H9 (cell line): ENCODE results near the gene EP300. TPM values are rescaled to one million over a fixed set of nuclear protein-coding genes. Genes with fewer than 3 reads are reported as not detected.

Experiments used
- DNase-seq: peaks from one replicate; pipeline ENCODE4 v3.0.0-alpha.2; 2017
- H2AFZ ChIP-seq: one replicate; pipeline ENCODE4 v1.6.1; 2013; ENCODE audit warnings: mild to moderate bottlenecking, low read length, control low read depth, moderate library complexity
- H2AK5ac ChIP-seq: 2 replicates; pipeline ENCODE4 v1.6.1; 2013; ENCODE audit warnings: low read length, control low read depth, mixed read lengths; ENCODE audit not compliant: insufficient read length
- H2BK120ac ChIP-seq: one replicate; pipeline ENCODE4 v1.6.1; 2013; ENCODE audit warnings: low read depth, mild to moderate bottlenecking, low read length, control low read depth, inconsistent platforms; ENCODE audit not compliant: poor library complexity, severe bottlenecking
- H2BK12ac ChIP-seq: 2 replicates; pipeline ENCODE4 v1.6.1; 2013; ENCODE audit warnings: low read length, control low read depth, mixed read lengths, low read depth; ENCODE audit not compliant: insufficient read length
- H2BK15ac ChIP-seq: 2 replicates; pipeline ENCODE4 v1.6.1; 2013; ENCODE audit warnings: low read depth, low read length, control low read depth
- H2BK20ac ChIP-seq: one replicate; pipeline ENCODE4 v1.6.1; 2013; ENCODE audit warnings: low read depth, mild to moderate bottlenecking, low read length, control low read depth, inconsistent platforms; ENCODE audit not compliant: poor library complexity, severe bottlenecking
- H2BK5ac ChIP-seq: 2 replicates; pipeline ENCODE4 v1.6.1; 2013; ENCODE audit warnings: low read length, control low read depth, mixed read lengths; ENCODE audit not compliant: insufficient read length
- H3K14ac ChIP-seq: 2 replicates; pipeline ENCODE4 v1.6.1; 2013; ENCODE audit warnings: low read length, control low read depth; ENCODE audit not compliant: insufficient read depth
- H3K18ac ChIP-seq: 2 replicates; pipeline ENCODE4 v1.6.1; 2013; ENCODE audit warnings: low read depth, mild to moderate bottlenecking, mixed read lengths, low read length, control low read depth; ENCODE audit not compliant: insufficient read length
- H3K23ac ChIP-seq: 2 replicates; pipeline ENCODE4 v1.6.1; 2013; ENCODE audit warnings: low read length, control low read depth, mixed read lengths, low read depth; ENCODE audit not compliant: insufficient read length
- H3K23me2 ChIP-seq: 2 replicates; pipeline ENCODE4 v1.6.1; 2013; ENCODE audit warnings: low read depth, mild to moderate bottlenecking, mixed read lengths, low read length, control low read depth; ENCODE audit not compliant: insufficient read length, poor library complexity, severe bottlenecking
- H3K27ac ChIP-seq: 2 replicates; pipeline ENCODE4 v1.5.1; 2013; ENCODE audit warnings: low read length, control low read depth, mixed read lengths, low read depth; ENCODE audit not compliant: insufficient read length
- H3K27me3 ChIP-seq: 2 replicates; pipeline ENCODE4 v1.6.1; 2013; ENCODE audit warnings: low read length, control low read depth, inconsistent platforms; ENCODE audit not compliant: insufficient read depth
- H3K4ac ChIP-seq: 2 replicates; pipeline ENCODE4 v1.6.1; 2013; ENCODE audit warnings: low read depth, mild to moderate bottlenecking, control low read depth, inconsistent platforms, low read length, moderate library complexity
- H3K4me1 ChIP-seq: 2 replicates; pipeline ENCODE4 v1.6.1; 2013; ENCODE audit warnings: low read length, control low read depth, inconsistent platforms; ENCODE audit not compliant: insufficient read depth
- H3K4me2 ChIP-seq: 2 replicates; pipeline ENCODE4 v1.6.1; 2013; ENCODE audit warnings: low read length, control low read depth, mixed read lengths; ENCODE audit not compliant: insufficient read length, insufficient read depth
- H3K56ac ChIP-seq: 2 replicates; pipeline ENCODE4 v1.6.1; 2013; ENCODE audit warnings: low read depth, mild to moderate bottlenecking, mixed read lengths, low read length, control low read depth; ENCODE audit not compliant: insufficient read length
- H3K79me1 ChIP-seq: 2 replicates; pipeline ENCODE4 v1.6.1; 2013; ENCODE audit warnings: low read depth, mild to moderate bottlenecking, moderate library complexity, low read length, control low read depth, inconsistent platforms; ENCODE audit not compliant: insufficient read depth, poor library complexity, severe bottlenecking
- H3K79me2 ChIP-seq: 2 replicates; pipeline ENCODE4 v1.6.1; 2013; ENCODE audit warnings: low read length, control low read depth, inconsistent platforms; ENCODE audit not compliant: insufficient read depth
- H3K9ac ChIP-seq: 2 replicates; pipeline ENCODE4 v1.6.1; 2013; ENCODE audit warnings: low read length, control low read depth, mixed read lengths; ENCODE audit not compliant: insufficient read length; ENCODE audit errors: extremely low read depth
- H3K9me3 ChIP-seq: one replicate; pipeline ENCODE4 v1.6.1; 2013; ENCODE audit warnings: low read depth, low read length, inconsistent platforms; ENCODE audit not compliant: control insufficient read depth
- H3T11ph ChIP-seq: one replicate; pipeline ENCODE4 v1.6.1; 2013; ENCODE audit warnings: mild to moderate bottlenecking, low read length, control low read depth, inconsistent platforms
- H4K20me1 ChIP-seq: one replicate; pipeline ENCODE4 v1.6.1; 2013; ENCODE audit not compliant: control insufficient read depth, insufficient read length, insufficient read depth
- H4K5ac ChIP-seq: 2 replicates; pipeline ENCODE4 v1.6.1; 2013; ENCODE audit warnings: low read depth, mild to moderate bottlenecking, mixed read lengths, low read length, control low read depth; ENCODE audit not compliant: insufficient read length
- H4K8ac ChIP-seq: replicated peaks from 2 replicates; pipeline ENCODE4 v1.6.1; 2013; ENCODE audit warnings: low read length, control low read depth, mixed read lengths, low read depth; ENCODE audit not compliant: insufficient read length
- H4K91ac ChIP-seq: 2 replicates; pipeline ENCODE4 v1.6.1; 2013; ENCODE audit warnings: low read depth, mild to moderate bottlenecking, moderate library complexity, mixed read lengths, low read length, control low read depth; ENCODE audit not compliant: insufficient read length
- H3K27ac Mint-ChIP-seq, 3 experiments: 2 replicates in 2 of 3; 3 replicates in 1 of 3; pipeline ENCODE4 v1.8.0; 2020 to 2021; ENCODE audit warnings: mixed read lengths in 3 of 3, mild to moderate bottlenecking in 1 of 3, moderate library complexity in 1 of 3
- H3K27me3 Mint-ChIP-seq: 2 replicates; pipeline ENCODE4 v1.8.0; 2021; ENCODE audit warnings: low read depth, mild to moderate bottlenecking, moderate library complexity, mixed read lengths
- H3K36me3 Mint-ChIP-seq, 3 experiments: 2 replicates in 2 of 3; 3 replicates in 1 of 3; pipeline ENCODE4 v1.8.0; 2020 to 2021; ENCODE audit warnings: low read depth in 3 of 3, mixed read lengths in 3 of 3; ENCODE audit not compliant: insufficient read depth in 1 of 3
- H3K4me1 Mint-ChIP-seq, 2 experiments: 2 replicates each; pipeline ENCODE4 v1.8.0; 2020; ENCODE audit warnings: mixed read lengths in 2 of 2
- H3K4me3 Mint-ChIP-seq, 2 experiments: 2 replicates in 1 of 2; 3 replicates in 1 of 2; pipeline ENCODE4 v1.8.0; 2020 to 2021; ENCODE audit warnings: mild to moderate bottlenecking in 2 of 2, mixed read lengths in 2 of 2, moderate library complexity in 1 of 2
- H3K9me3 Mint-ChIP-seq, 2 experiments: 2 replicates in 1 of 2; 3 replicates in 1 of 2; pipeline ENCODE4 v1.8.0; 2020; ENCODE audit warnings: mild to moderate bottlenecking in 2 of 2, mixed read lengths in 2 of 2, moderate library complexity in 1 of 2
- WGBS: extraction: QIAGEN DNeasy Blood & Tissue Kit; methylation state at CpG from one replicate; pipeline ENCODE4 v1.1.7; 2013; ENCODE audit warnings: missing lambda C conversion rate, low lambda C conversion rate, mixed read lengths; ENCODE audit not compliant: insufficient read length; ENCODE audit errors: extremely low coverage; 5-methylcytosine and 5-hydroxymethylcytosine counted together
- total RNA-seq: library from RNA; stranded (reverse); gene quantifications from 2 replicates; pipeline ENCODE4 v1.2.1, GENCODE V29; 2021
- TF ChIP-seq, protein P1 (sequence below): fragments of 200-600 bp; sonication (generic); conservative IDR thresholded peaks from 3 replicates; pipeline ENCODE4 v1.8.0; 2021; ENCODE audit warnings: antibody characterized with exemption, mild to moderate bottlenecking

EP300 gene
- total RNA-seq, 1 experiment from 2014 or later, result 136 TPM

DNA sequence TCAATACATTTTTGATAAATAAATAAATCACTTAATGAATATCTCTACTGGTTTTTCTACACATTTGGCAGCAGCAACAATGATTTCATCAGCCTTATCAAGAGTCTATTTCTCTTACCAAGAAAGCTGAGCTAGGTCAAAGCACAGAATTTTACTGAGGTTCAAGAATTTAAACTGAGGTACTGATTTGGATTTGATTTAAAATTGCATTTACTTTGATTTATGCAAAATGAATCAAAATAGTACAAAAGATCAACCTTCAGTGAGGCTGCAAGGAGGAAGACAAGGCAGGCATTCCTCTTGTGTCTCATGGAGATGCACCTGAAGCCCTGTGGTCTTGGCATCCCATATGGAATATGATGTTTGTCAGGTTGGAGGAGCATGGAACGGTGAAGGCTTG lies 15.5 kb upstream of the EP300 start:
- Mint-ChIP-seq H3K4me3 (no peak overlapping the region), H3K27me3 (peaks cover 4% of the 10 kb centered on the region; the same call in 1 of the 2 replicates), H3K4me1 (peaks cover 0 to 2% of the 10 kb centered on the region in 2 experiments; a peak in 1 of 4 replicates), H3K36me3 (no peaks in the 10 kb centered on the region), H3K9me3 (no peaks in the 10 kb centered on the region), H3K27ac (no peak overlapping the region)
- Histone ChIP-seq H2AK5ac (no peak overlapping the region), H2BK12ac (no peak overlapping the region), H4K91ac (no peak overlapping the region), H3K27ac (no peak overlapping the region), H2AFZ (no peak overlapping the region), H3K18ac (no peak overlapping the region), H3K9me3 (no peaks in the 10 kb centered on the region), H3K79me1 (no peaks in the 10 kb centered on the region), H2BK15ac (no peak overlapping the region), H3K23ac (no peak overlapping the region), H3K23me2 (no peaks in the 10 kb centered on the region), H4K8ac (no peak overlapping the region), H3K4me2 (no peak overlapping the region), H2BK20ac (no peak overlapping the region), H3K27me3 (no peaks in the 10 kb centered on the region), H3K14ac (no peak overlapping the region), H3K79me2 (no peaks in the 10 kb centered on the region), H2BK120ac (no peak overlapping the region), H3K56ac (no peak overlapping the region), H3K9ac (no peak overlapping the region), H2BK5ac (no peak overlapping the region), H3K4me1 (no peaks in the 10 kb centered on the region), H3K4ac (no peak overlapping the region), H3T11ph (no peak overlapping the region), H4K5ac (no peak overlapping the region), H4K20me1 (no peaks in the 10 kb centered on the region)
- no CpG with 5 or more reads among the region's 1 CpG for WGBS
- TF ChIP-seq, protein P1, sequence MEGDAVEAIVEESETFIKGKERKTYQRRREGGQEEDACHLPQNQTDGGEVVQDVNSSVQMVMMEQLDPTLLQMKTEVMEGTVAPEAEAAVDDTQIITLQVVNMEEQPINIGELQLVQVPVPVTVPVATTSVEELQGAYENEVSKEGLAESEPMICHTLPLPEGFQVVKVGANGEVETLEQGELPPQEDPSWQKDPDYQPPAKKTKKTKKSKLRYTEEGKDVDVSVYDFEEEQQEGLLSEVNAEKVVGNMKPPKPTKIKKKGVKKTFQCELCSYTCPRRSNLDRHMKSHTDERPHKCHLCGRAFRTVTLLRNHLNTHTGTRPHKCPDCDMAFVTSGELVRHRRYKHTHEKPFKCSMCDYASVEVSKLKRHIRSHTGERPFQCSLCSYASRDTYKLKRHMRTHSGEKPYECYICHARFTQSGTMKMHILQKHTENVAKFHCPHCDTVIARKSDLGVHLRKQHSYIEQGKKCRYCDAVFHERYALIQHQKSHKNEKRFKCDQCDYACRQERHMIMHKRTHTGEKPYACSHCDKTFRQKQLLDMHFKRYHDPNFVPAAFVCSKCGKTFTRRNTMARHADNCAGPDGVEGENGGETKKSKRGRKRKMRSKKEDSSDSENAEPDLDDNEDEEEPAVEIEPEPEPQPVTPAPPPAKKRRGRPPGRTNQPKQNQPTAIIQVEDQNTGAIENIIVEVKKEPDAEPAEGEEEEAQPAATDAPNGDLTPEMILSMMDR, result no peak
- DNase-seq, result no peak
